HG03469 (cell line): ENCODE results near the gene AMPD2.
"Not testable (repeated sequence)": the region's sequence is repeated elsewhere in the genome, so short reads cannot be mapped to it uniquely, and the experiment has no call there.

Experiments
- ATAC-seq: cut with Tn5 transposase; IDR thresholded peaks from one replicate; pipeline ENCODE4 v1.9.1; 2021; ENCODE audit warnings: mild to moderate bottlenecking, moderate library complexity, moderate number of reproducible peaks; ENCODE audit not compliant: unreplicated experiment

AMPD2 gene

GRCh38 chr1:109649491-109649914, 29.9 kb downstream of the AMPD2 start:
- no peak for ATAC-seq

- no peak for ATAC-seq
Observed at GRCh38 chr1:109650609-109651008, 31.0 kb downstream of the AMPD2 start.

- ATAC-seq: no peak
Observed at GRCh38 chr1:109652402-109652801, 32.8 kb downstream of the AMPD2 start.

GRCh38 chr1:109653306-109653705, 33.7 kb downstream of the AMPD2 start:
- no peak for ATAC-seq

GRCh38 chr1:109654519-109654918, 34.9 kb downstream of the AMPD2 start:
- no peak for ATAC-seq

- no peak for ATAC-seq
Observed at GRCh38 chr1:109655615-109656519, 36.2 kb downstream of the AMPD2 start, which contains the start of gene GSTM4. Gene GSTM4, plus strand, starts transcription at chr1:109656099. Its CDS starts 291 bp downstream, at chr1:109656390.

GRCh38 chr1:109657395-109657794, 37.8 kb downstream of the AMPD2 start:
- no peak for ATAC-seq

GRCh38 chr1:109657970-109658369, 38.3 kb downstream of the AMPD2 start:
- no peak for ATAC-seq

- ATAC-seq: no peak
Observed at GRCh38 chr1:109658533-109659042, 39.0 kb downstream of the AMPD2 start.

GRCh38 chr1:109659145-109659544, 39.5 kb downstream of the AMPD2 start:
- no peak for ATAC-seq

- ATAC-seq: no peak
Observed at GRCh38 chr1:109659997-109660690, 40.5 kb downstream of the AMPD2 start.

- not testable (repeated sequence) for ATAC-seq
Observed at GRCh38 chr1:109660691-109661026, 41.0 kb downstream of the AMPD2 start.

- ATAC-seq: no peak
Observed at GRCh38 chr1:109661391-109661790, 41.8 kb downstream of the AMPD2 start.

GRCh38 chr1:109664671-109665070, 45.0 kb downstream of the AMPD2 start:
- no peak for ATAC-seq

GRCh38 chr1:109667452-109668122, 48.0 kb downstream of the AMPD2 start, which contains the start of gene GSTM2:
Gene GSTM2, plus strand, starts transcription at chr1:109668057. Its CDS starts 59 bp downstream, at chr1:109668116.
- no peak for ATAC-seq

GRCh38 chr1:109668123-109668775, 48.6 kb downstream of the AMPD2 start:
- ATAC-seq: no peak

- ATAC-seq: no peak
Observed at GRCh38 chr1:109669246-109669948, 49.8 kb downstream of the AMPD2 start.

- ATAC-seq: not testable (repeated sequence)
Observed at GRCh38 chr1:109669949-109670302, 50.3 kb downstream of the AMPD2 start.

GRCh38 chr1:109671067-109671466, 51.4 kb downstream of the AMPD2 start:
- no peak for ATAC-seq

GRCh38 chr1:109673861-109674260, 54.2 kb downstream of the AMPD2 start:
- ATAC-seq: not testable (repeated sequence)
